Measurements from ENCODE around the gene CSRP1. TPM values are rescaled to one million over a fixed set of nuclear protein-coding genes. Genes with fewer than 3 reads are reported as not detected.
A peak's percentile ranks its signal among the peaks of the same experiment; 100 is the strongest.

Gene CSRP1
- total and polyA plus RNA-seq, 9 of the 15 experiments (the other 6 are each of a cell fraction or from before 2014, with no cell fraction given), result 6.8 to 39.4 (median 23.7) TPM

DNA sequence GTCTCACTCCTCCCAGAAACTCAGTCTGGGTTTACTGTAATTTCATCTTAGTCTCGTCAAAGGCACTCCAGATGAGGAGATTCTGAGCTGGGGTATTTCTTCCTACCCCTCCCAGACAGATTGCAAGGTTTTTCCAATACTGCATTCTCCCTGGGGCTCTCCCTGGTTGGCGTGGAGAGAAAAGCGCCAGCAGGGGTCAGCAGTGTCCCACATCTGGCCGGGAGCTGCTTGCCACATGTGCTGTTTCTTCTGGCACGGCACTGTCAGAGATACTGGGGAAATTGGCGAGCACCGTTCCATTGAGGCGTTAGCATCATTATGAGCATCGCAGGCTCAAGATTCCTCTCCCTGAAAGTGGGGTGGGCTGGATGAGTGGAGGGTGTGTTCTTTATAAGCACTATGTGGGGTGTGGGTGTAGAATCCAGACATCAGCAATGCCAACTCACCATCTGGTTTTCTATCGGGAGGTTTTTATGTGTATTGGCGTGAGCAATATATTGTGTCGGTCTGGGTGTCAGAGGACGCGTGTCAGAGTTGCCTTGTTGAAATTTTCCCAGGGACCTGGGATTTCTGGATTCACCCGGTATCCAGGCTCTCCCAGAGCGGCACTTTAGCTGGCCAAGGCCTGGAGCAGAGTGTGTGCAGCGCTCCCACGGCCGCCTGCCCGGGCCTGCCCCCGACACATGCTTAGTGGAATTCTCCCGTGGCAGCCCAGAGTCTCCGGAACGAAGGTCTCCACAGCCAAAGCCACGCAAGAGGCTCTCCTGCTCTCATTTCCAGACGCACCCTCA is 24.0 kb upstream of the CSRP1 start (continued):
- TF ChIP-seq PCBP1 (IDR thresholded peaks at IDR 0.05; ENCODE audit: low read depth, low read length, poor library complexity, severe bottlenecking) (no peak), PYGO2 (tag; IDR thresholded peaks at IDR 0.05) (no peak), SRSF7 (optimal IDR thresholded peaks at IDR 0.05; ENCODE audit: low read depth, low read length) (no peak), ZNF780A (CRISPR knock-in tag; IDR thresholded peaks at IDR 0.05) (no peak), HCFC1 (IDR thresholded peaks at IDR 0.05; ENCODE audit: low read depth, low read length) (peak; percentile 28; the same call in 1 of the 2 replicates), RFX5 (IDR thresholded peaks at IDR 0.05; ENCODE audit: low read depth, low read length) (no peak), ILF3 (IDR thresholded peaks at IDR 0.05; ENCODE audit: borderline replicate concordance) (no peak), CHCHD3 (CRISPR knock-in tag; IDR thresholded peaks at IDR 0.05) (no peak), RBM17 (IDR thresholded peaks at IDR 0.05; ENCODE audit: borderline replicate concordance, low read depth, low read length) (no peak), PTRF (tag; IDR thresholded peaks at IDR 0.05) (no peak), NFATC3 (IDR thresholded peaks at IDR 0.05) (no peak), HNRNPUL1 (IDR thresholded peaks at IDR 0.05; ENCODE audit: low read length) (no peak)
- TF ChIP-seq, protein P1, sequence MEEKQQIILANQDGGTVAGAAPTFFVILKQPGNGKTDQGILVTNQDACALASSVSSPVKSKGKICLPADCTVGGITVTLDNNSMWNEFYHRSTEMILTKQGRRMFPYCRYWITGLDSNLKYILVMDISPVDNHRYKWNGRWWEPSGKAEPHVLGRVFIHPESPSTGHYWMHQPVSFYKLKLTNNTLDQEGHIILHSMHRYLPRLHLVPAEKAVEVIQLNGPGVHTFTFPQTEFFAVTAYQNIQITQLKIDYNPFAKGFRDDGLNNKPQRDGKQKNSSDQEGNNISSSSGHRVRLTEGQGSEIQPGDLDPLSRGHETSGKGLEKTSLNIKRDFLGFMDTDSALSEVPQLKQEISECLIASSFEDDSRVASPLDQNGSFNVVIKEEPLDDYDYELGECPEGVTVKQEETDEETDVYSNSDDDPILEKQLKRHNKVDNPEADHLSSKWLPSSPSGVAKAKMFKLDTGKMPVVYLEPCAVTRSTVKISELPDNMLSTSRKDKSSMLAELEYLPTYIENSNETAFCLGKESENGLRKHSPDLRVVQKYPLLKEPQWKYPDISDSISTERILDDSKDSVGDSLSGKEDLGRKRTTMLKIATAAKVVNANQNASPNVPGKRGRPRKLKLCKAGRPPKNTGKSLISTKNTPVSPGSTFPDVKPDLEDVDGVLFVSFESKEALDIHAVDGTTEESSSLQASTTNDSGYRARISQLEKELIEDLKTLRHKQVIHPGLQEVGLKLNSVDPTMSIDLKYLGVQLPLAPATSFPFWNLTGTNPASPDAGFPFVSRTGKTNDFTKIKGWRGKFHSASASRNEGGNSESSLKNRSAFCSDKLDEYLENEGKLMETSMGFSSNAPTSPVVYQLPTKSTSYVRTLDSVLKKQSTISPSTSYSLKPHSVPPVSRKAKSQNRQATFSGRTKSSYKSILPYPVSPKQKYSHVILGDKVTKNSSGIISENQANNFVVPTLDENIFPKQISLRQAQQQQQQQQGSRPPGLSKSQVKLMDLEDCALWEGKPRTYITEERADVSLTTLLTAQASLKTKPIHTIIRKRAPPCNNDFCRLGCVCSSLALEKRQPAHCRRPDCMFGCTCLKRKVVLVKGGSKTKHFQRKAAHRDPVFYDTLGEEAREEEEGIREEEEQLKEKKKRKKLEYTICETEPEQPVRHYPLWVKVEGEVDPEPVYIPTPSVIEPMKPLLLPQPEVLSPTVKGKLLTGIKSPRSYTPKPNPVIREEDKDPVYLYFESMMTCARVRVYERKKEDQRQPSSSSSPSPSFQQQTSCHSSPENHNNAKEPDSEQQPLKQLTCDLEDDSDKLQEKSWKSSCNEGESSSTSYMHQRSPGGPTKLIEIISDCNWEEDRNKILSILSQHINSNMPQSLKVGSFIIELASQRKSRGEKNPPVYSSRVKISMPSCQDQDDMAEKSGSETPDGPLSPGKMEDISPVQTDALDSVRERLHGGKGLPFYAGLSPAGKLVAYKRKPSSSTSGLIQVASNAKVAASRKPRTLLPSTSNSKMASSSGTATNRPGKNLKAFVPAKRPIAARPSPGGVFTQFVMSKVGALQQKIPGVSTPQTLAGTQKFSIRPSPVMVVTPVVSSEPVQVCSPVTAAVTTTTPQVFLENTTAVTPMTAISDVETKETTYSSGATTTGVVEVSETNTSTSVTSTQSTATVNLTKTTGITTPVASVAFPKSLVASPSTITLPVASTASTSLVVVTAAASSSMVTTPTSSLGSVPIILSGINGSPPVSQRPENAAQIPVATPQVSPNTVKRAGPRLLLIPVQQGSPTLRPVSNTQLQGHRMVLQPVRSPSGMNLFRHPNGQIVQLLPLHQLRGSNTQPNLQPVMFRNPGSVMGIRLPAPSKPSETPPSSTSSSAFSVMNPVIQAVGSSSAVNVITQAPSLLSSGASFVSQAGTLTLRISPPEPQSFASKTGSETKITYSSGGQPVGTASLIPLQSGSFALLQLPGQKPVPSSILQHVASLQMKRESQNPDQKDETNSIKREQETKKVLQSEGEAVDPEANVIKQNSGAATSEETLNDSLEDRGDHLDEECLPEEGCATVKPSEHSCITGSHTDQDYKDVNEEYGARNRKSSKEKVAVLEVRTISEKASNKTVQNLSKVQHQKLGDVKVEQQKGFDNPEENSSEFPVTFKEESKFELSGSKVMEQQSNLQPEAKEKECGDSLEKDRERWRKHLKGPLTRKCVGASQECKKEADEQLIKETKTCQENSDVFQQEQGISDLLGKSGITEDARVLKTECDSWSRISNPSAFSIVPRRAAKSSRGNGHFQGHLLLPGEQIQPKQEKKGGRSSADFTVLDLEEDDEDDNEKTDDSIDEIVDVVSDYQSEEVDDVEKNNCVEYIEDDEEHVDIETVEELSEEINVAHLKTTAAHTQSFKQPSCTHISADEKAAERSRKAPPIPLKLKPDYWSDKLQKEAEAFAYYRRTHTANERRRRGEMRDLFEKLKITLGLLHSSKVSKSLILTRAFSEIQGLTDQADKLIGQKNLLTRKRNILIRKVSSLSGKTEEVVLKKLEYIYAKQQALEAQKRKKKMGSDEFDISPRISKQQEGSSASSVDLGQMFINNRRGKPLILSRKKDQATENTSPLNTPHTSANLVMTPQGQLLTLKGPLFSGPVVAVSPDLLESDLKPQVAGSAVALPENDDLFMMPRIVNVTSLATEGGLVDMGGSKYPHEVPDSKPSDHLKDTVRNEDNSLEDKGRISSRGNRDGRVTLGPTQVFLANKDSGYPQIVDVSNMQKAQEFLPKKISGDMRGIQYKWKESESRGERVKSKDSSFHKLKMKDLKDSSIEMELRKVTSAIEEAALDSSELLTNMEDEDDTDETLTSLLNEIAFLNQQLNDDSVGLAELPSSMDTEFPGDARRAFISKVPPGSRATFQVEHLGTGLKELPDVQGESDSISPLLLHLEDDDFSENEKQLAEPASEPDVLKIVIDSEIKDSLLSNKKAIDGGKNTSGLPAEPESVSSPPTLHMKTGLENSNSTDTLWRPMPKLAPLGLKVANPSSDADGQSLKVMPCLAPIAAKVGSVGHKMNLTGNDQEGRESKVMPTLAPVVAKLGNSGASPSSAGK (IDR thresholded peaks at IDR 0.05), result peak; percentile 62
- TF ChIP-seq, protein P2, sequence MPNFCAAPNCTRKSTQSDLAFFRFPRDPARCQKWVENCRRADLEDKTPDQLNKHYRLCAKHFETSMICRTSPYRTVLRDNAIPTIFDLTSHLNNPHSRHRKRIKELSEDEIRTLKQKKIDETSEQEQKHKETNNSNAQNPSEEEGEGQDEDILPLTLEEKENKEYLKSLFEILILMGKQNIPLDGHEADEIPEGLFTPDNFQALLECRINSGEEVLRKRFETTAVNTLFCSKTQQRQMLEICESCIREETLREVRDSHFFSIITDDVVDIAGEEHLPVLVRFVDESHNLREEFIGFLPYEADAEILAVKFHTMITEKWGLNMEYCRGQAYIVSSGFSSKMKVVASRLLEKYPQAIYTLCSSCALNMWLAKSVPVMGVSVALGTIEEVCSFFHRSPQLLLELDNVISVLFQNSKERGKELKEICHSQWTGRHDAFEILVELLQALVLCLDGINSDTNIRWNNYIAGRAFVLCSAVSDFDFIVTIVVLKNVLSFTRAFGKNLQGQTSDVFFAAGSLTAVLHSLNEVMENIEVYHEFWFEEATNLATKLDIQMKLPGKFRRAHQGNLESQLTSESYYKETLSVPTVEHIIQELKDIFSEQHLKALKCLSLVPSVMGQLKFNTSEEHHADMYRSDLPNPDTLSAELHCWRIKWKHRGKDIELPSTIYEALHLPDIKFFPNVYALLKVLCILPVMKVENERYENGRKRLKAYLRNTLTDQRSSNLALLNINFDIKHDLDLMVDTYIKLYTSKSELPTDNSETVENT (CRISPR knock-in tag; IDR thresholded peaks at IDR 0.05), result no peak
